HCT116 (cell line): ENCODE results near the gene ZCWPW2. TPM values are rescaled to one million over a fixed set of nuclear protein-coding genes. Genes with fewer than 3 reads are reported as not detected.

ENCODE experiments used
- ATAC-seq: fragments of 200-7000 bp; cut with Tn5 transposase; 2 replicates; pipeline ENCODE4 v1.9.1; 2020; ENCODE audit warnings: mild to moderate bottlenecking, moderate library complexity
- BruUV-seq: library from RNA; stranded (reverse); fragments of 400-500 nt; replicated peaks from 2 replicates; lab custom pipeline; 2021; lab: Mats Ljungman, UMichigan
- CTCF ChIA-PET: fragments of 300-600 bp; sonication (Branson Sonifier 250); formaldehyde crosslinking; loops from one replicate; lab custom pipeline; 2021; ENCODE audit warnings: antibody characterized with exemption; lab: Charles Lee
- POLR2A ChIA-PET: fragments of 300-600, 350-600 bp; sonication (Branson Sonifier 250); formaldehyde crosslinking; loops from one replicate; lab custom pipeline; 2021; ENCODE audit warnings: antibody characterized with exemption; lab: Charles Lee
- RAD21 ChIA-PET, 2 experiments: fragments of 300-600 bp; sonication (Branson Sonifier 250); formaldehyde crosslinking; loops; one replicate each; lab custom pipeline; 2023; ENCODE audit warnings: low total read pairs in 2 of 2; ENCODE audit not compliant: uncharacterized antibody in 2 of 2, unreplicated experiment in 2 of 2, low non-redundant PET in 1 of 2; lab: Charles Lee
- DNase-seq: peaks from one replicate; pipeline ENCODE4 v3.0.0-alpha.2; 2010; ENCODE audit warnings: low read depth, low spot score
- H2AFZ ChIP-seq: fragments of 200-600 bp; shearing (Covaris generic), sonication (generic); 2 replicates; pipeline ENCODE4 v1.6.1; 2017; ENCODE audit warnings: low read depth, mixed run types, mixed read lengths, antibody characterized with exemption, low read length; ENCODE audit not compliant: poor library complexity, severe bottlenecking
- H3K27ac ChIP-seq: 2 replicates; pipeline ENCODE4 v1.5.1; 2012; ENCODE audit warnings: low read depth, low read length
- H3K27me3 ChIP-seq: fragments of 200-600 bp; sonication (generic); 2 replicates; pipeline ENCODE4 v1.6.1; 2016; ENCODE audit warnings: mixed run types, low read length, mixed read lengths; ENCODE audit not compliant: insufficient read depth
- H3K36me3 ChIP-seq, 2 experiments: fragments of 200-500 bp in 1 of 2; fragments of 200-600 bp in 1 of 2; sonication (Bioruptor generic) in 1 of 2; sonication (generic) in 1 of 2; 2 replicates each; pipeline versions ENCODE4 v1.5.1 to v1.6.1; 2014 to 2016; ENCODE audit warnings: low read length in 2 of 2, inconsistent platforms in 1 of 2, mixed read lengths in 1 of 2, mixed run types in 1 of 2; ENCODE audit not compliant: insufficient read depth in 2 of 2, control insufficient read depth in 1 of 2
- H3K4me1 ChIP-seq, 2 experiments: fragments of 200-600 bp in 1 of 2; sonication (generic) in 1 of 2; 2 replicates each; pipeline versions ENCODE4 v1.5.1 to v1.6.1; 2012 to 2017; ENCODE audit warnings: low read length in 2 of 2, inconsistent platforms in 1 of 2, mild to moderate bottlenecking in 1 of 2, mixed read lengths in 1 of 2, mixed run types in 1 of 2, moderate library complexity in 1 of 2; ENCODE audit not compliant: insufficient read depth in 2 of 2, control insufficient read depth in 1 of 2
- H3K4me2 ChIP-seq: fragments of 200-600 bp; sonication (generic); 2 replicates; pipeline ENCODE4 v1.6.1; 2017; ENCODE audit warnings: mixed run types, low read length, mixed read lengths
- H3K4me3 ChIP-seq, 2 experiments: fragments of 200-600 bp in 1 of 2; sonication (generic) in 1 of 2; replicated peaks in 1 of 2; 2 replicates each; pipeline ENCODE4 v1.5.1; 2011 to 2016; ENCODE audit warnings: low read length in 2 of 2, control low read depth in 1 of 2, low read depth in 1 of 2, mild to moderate bottlenecking in 1 of 2, mixed read lengths in 1 of 2, mixed run types in 1 of 2
- H3K79me2 ChIP-seq: fragments of 200-600 bp; sonication (generic); 2 replicates; pipeline ENCODE4 v1.6.1; 2017; ENCODE audit warnings: mild to moderate bottlenecking, mixed run types, low read length, moderate library complexity, mixed read lengths; ENCODE audit not compliant: insufficient read depth
- H3K9ac ChIP-seq: fragments of 200-600 bp; sonication (generic); 2 replicates; pipeline ENCODE4 v1.6.1; 2016; ENCODE audit warnings: low read length, mixed read lengths
- H3K9me2 ChIP-seq: fragments of 200-600 bp; sonication (generic), shearing (Covaris generic); 2 replicates; pipeline ENCODE4 v1.6.1; 2017; ENCODE audit warnings: mixed run types, mild to moderate bottlenecking, moderate library complexity; ENCODE audit not compliant: insufficient read depth
- H3K9me3 ChIP-seq, 2 experiments: fragments of 200-500 bp in 1 of 2; fragments of 200-600 bp in 1 of 2; sonication (Bioruptor generic) in 1 of 2; sonication (generic) in 1 of 2; 2 replicates each; pipeline ENCODE4 v1.6.1; 2014 to 2017; ENCODE audit warnings: low read length in 2 of 2, mixed read lengths in 2 of 2, inconsistent platforms in 1 of 2, low read depth in 1 of 2, mild to moderate bottlenecking in 1 of 2, mixed run types in 1 of 2, moderate library complexity in 1 of 2; ENCODE audit not compliant: control insufficient read depth in 1 of 2, insufficient read depth in 1 of 2
- H4K20me1 ChIP-seq: fragments of 200-600 bp; sonication (generic), shearing (Covaris generic); 2 replicates; pipeline ENCODE4 v1.6.1; 2017; ENCODE audit warnings: mixed run types, mild to moderate bottlenecking, moderate library complexity; ENCODE audit not compliant: insufficient read depth
- CBX3 ChIP-seq: IDR thresholded peaks from 2 replicates; pipeline ENCODE4 v1.6.1; 2012; ENCODE audit warnings: low read depth
- CTCF ChIP-seq, 3 experiments: fragments of 200-600 bp in 1 of 3; sonication (generic) in 1 of 3; IDR thresholded peaks in 2 of 3; conservative IDR thresholded peaks in 1 of 3; 2 replicates each; pipeline ENCODE4 v1.5.1; 2012 to 2017; ENCODE audit warnings: low read depth in 2 of 3, low read length in 2 of 3, antibody characterized with exemption in 1 of 3, borderline replicate concordance in 1 of 3, control low read depth in 1 of 3, mild to moderate bottlenecking in 1 of 3, mixed read lengths in 1 of 3, mixed run types in 1 of 3, moderate library complexity in 1 of 3; ENCODE audit not compliant: insufficient read depth in 1 of 3
- EGR1 ChIP-seq: IDR thresholded peaks from 2 replicates; pipeline ENCODE4 v1.6.1; 2012; ENCODE audit warnings: low read depth
- ELF1 ChIP-seq: IDR thresholded peaks from 2 replicates; pipeline ENCODE4 v1.6.1; 2012; ENCODE audit warnings: low read depth, borderline replicate concordance
- EZH2 ChIP-seq: fragments of 200-600 bp; sonication (generic); IDR thresholded peaks from 2 replicates; pipeline ENCODE4 v1.6.1; 2017; ENCODE audit warnings: antibody characterized with exemption, mixed run types
- JUND ChIP-seq: IDR thresholded peaks from 2 replicates; pipeline ENCODE4 v1.6.1; 2012
- MAX ChIP-seq: IDR thresholded peaks from 2 replicates; pipeline ENCODE4 v1.6.1; 2012
- POLR2A ChIP-seq: IDR thresholded peaks from 2 replicates; pipeline ENCODE4 v1.7.0; 2011; ENCODE audit warnings: borderline replicate concordance; ENCODE audit not compliant: insufficient read depth, insufficient read length; ENCODE audit errors: extremely low read depth
- POLR2AphosphoS5 ChIP-seq: IDR thresholded peaks from 2 replicates; pipeline ENCODE4 v1.6.1; 2011; ENCODE audit warnings: mild to moderate bottlenecking, low read depth, low read length, moderate library complexity
- RAD21 ChIP-seq: IDR thresholded peaks from 2 replicates; pipeline ENCODE4 v1.6.1; 2012; ENCODE audit warnings: low read depth, mild to moderate bottlenecking
- SIN3A ChIP-seq: IDR thresholded peaks from 2 replicates; pipeline ENCODE4 v1.6.1; 2012; ENCODE audit warnings: low read depth
- SRF ChIP-seq: IDR thresholded peaks from 2 replicates; pipeline ENCODE4 v1.6.1; 2012; ENCODE audit warnings: low read depth
- ZFX ChIP-seq: fragments of 450-650 bp; IDR thresholded peaks from 2 replicates; pipeline ENCODE4 v1.6.1; 2017
- intact Hi-C: fragments of 100-400 bp; cut with micrococcal nuclease; formaldehyde crosslinking; loops from 2 replicates; pipeline ENCODE4 v1.10.0; 2022
- total RNA-seq: library from RNA; stranded (reverse); gene quantifications from one replicate; pipeline ENCODE4 v1.2.1, GENCODE V29; 2021; ENCODE audit not compliant: unreplicated experiment

The ZCWPW2 gene
- total RNA-seq, 1 experiment from 2014 or later: 1.1 TPM

DNA sequence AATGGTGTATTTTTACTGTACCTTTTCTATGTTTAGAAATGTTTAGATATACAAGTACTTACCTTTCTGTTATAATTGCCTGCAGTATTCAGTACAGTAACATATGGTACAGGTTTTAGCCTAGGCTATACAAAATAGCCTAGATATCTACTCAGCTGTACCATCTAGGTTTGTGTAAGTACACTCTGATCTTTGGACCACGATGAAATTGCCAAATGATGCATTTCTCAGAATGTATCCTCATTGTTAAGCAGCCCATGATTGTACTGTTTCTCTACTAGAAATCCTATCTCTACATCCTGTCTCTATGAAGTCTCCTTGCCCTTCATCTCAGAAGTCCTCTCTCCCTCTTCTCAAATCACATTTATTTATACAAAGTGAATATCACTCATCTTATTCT, 32.8 kb upstream of the ZCWPW2 start (continued):
- TF ChIP-seq CTCF (IDR thresholded peaks at IDR 0.05 in 2 of 3, conservative IDR thresholded peaks at IDR 0.05 in 1 of 3; ENCODE audit: borderline replicate concordance in 1 of 3, insufficient read depth in 1 of 3, low read depth in 2 of 3, low read length in 2 of 3) (no peak), RAD21 (no peak), SRF (no peak), EZH2 (no peak), MAX (no peak), POLR2A (no peak), ELF1 (no peak), POLR2AphosphoS5 (no peak), SIN3A (no peak), EGR1 (no peak)

DNA sequence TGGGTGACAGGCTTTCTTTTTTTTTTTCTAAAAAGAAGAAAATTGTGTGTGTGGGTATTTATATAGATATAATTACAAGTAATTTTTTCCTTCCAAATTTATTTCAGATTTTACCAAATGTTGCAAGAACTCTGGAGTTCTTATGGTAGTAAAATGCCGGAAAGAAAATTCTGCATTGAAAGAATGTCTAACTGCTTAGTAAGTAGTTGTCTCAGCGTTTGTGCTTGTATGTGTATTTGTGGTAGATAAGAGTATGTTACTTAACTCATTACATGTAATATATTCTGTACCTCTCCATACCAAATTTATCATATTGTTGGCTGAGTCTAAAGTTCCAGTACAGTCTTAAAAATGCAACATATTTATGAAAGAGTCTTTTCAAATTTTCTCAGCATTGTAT, 32.3 kb upstream of the ZCWPW2 start:
- Histone ChIP-seq H3K9me2 (no peaks in the 10 kb centered on the region), H3K79me2 (no peaks in the 10 kb centered on the region), H3K4me2 (no peak overlapping the region), H3K4me1 (no peaks in the 10 kb centered on the region), H2AFZ (no peak overlapping the region), H3K9me3 (no peaks in the 10 kb centered on the region), H3K27me3 (no peaks in the 10 kb centered on the region), H3K36me3 (no peaks in the 10 kb centered on the region; a peak in 1 of 4 replicates), H4K20me1 (no peaks in the 10 kb centered on the region; the same call in 1 of the 2 replicates), H3K4me3 (no peak overlapping the region), H3K9ac (no peak overlapping the region), H3K27ac (no peak overlapping the region)
- CTCF ChIA-PET: no interaction called here
- POLR2A ChIA-PET: no interaction called here
- no peak for TF ChIP-seq SIN3A
- TF ChIP-seq ZFX: no peak
- no peak for TF ChIP-seq RAD21
- no peak for TF ChIP-seq JUND
- no peak for TF ChIP-seq POLR2A
- no peak for TF ChIP-seq EZH2
- no peak for TF ChIP-seq CBX3
- no peak for TF ChIP-seq CTCF (IDR thresholded peaks at IDR 0.05 in 2 of 3, conservative IDR thresholded peaks at IDR 0.05 in 1 of 3; ENCODE audit: borderline replicate concordance in 1 of 3, insufficient read depth in 1 of 3, low read depth in 2 of 3, low read length in 2 of 3)
- TF ChIP-seq SRF: no peak
- TF ChIP-seq MAX: no peak
- TF ChIP-seq ELF1: no peak
- RAD21 ChIA-PET: no interaction called here
- BruUV-seq: no TSS peak
- DNase-seq (no peak), ATAC-seq (no peak)
- intact Hi-C loops: no loop called here
